ENCODE results near the gene CCBE1. TPM values are rescaled to one million over a fixed set of nuclear protein-coding genes. Genes with fewer than 3 reads are reported as not detected.

CCBE1 gene
- polyA plus RNA-seq, 1 of the 3 experiments (the other 2 are of a cell fraction) = 5.0 TPM

DNA sequence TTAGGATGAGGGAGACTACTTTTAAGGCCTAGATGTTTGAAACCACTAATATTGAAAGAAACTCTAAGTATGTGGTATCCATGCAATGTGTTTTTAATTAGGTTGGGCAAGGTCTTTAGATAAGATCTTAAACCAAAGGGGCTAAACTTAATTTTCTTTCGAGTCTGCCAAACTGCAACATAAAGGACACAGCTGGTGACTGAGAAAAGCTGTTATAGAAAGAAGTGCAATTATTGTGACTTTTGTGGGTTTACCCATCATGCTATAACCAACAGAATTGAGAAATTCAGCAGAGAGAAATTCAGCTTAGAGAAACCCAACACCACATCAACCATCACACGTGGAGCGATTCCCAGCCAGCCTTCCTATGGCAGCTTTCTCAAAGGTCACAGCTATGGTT lies 218.6 kb downstream of the CCBE1 start (continued):
- TF ChIP-seq, protein P1, sequence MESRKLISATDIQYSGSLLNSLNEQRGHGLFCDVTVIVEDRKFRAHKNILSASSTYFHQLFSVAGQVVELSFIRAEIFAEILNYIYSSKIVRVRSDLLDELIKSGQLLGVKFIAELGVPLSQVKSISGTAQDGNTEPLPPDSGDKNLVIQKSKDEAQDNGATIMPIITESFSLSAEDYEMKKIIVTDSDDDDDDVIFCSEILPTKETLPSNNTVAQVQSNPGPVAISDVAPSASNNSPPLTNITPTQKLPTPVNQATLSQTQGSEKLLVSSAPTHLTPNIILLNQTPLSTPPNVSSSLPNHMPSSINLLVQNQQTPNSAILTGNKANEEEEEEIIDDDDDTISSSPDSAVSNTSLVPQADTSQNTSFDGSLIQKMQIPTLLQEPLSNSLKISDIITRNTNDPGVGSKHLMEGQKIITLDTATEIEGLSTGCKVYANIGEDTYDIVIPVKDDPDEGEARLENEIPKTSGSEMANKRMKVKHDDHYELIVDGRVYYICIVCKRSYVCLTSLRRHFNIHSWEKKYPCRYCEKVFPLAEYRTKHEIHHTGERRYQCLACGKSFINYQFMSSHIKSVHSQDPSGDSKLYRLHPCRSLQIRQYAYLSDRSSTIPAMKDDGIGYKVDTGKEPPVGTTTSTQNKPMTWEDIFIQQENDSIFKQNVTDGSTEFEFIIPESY (IDR thresholded peaks at IDR 0.05; ENCODE audit: borderline replicate concordance, low read depth) = no peak
- TF ChIP-seq EP300 (IDR thresholded peaks at IDR 0.05; ENCODE audit: borderline replicate concordance in 1 of 2, low read depth in 1 of 2, low read length in 1 of 2) = peak in 1 of 2 experiments; percentile 90; a peak in 2 of 4 replicates
- no peak for TF ChIP-seq EZH2phosphoT487 (IDR thresholded peaks at IDR 0.05; ENCODE audit: borderline replicate concordance, low read depth)
- no peak for TF ChIP-seq ELF1 (IDR thresholded peaks at IDR 0.05)
- TF ChIP-seq RXRA (IDR thresholded peaks at IDR 0.05; ENCODE audit: borderline replicate concordance, low read depth) = no peak
- TF ChIP-seq, protein P2, sequence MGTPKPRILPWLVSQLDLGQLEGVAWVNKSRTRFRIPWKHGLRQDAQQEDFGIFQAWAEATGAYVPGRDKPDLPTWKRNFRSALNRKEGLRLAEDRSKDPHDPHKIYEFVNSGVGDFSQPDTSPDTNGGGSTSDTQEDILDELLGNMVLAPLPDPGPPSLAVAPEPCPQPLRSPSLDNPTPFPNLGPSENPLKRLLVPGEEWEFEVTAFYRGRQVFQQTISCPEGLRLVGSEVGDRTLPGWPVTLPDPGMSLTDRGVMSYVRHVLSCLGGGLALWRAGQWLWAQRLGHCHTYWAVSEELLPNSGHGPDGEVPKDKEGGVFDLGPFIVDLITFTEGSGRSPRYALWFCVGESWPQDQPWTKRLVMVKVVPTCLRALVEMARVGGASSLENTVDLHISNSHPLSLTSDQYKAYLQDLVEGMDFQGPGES (IDR thresholded peaks at IDR 0.05; ENCODE audit: low read depth, low read length) = no peak
- TF ChIP-seq FOSL2 (IDR thresholded peaks at IDR 0.05; ENCODE audit: borderline replicate concordance, low read depth) = no peak

DNA sequence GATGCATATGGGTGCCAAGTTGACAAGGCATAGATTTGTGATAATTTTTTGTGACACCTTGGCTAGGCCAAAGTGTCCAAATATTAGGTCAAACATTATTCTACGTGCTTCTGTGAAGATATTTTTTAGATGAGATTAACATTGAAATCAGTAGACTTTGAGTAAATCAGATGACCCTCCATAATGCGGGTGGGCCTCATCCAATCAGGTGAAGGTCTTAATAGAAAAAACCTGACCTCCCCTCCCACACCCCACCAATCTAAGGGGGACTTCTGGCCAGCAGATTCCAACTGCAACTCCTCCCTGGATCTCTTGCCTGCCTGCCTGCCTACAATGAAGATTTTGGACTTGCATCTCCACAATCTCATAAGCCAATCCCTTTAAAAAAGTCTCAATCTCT lies 219.4 kb downstream of the CCBE1 start:
- Histone ChIP-seq H2AFZ (ENCODE audit: low read depth) (no peak overlapping the region), H3K4me1 (ENCODE audit: control insufficient read depth in 1 of 2, insufficient read depth in 2 of 2, low read depth in 1 of 2, low read length in 1 of 2) (peaks cover 0 to 22% of the 10 kb centered on the region in 2 experiments; a peak in 3 of 4 replicates), H3K79me2 (ENCODE audit: insufficient read depth) (no peaks in the 10 kb centered on the region), H3F3A (replicated peaks; ENCODE audit: insufficient read depth) (no peaks in the 10 kb centered on the region), H3K27ac (ENCODE audit: low read depth in 2 of 2, low read length in 1 of 2) (peak overlapping the region in 1 of 2 experiments; percentile 98; a peak in 2 of 4 replicates), H3K9me2 (no peaks in the 10 kb centered on the region), H3K36me3 (replicated peaks in 1 of 2; ENCODE audit: control insufficient read depth in 1 of 2, insufficient read depth in 2 of 2, low read length in 1 of 2) (no peaks in the 10 kb centered on the region), H3K4me2 (no peak overlapping the region), H3K9ac (no peak overlapping the region), H3K9me3 (no peaks in the 10 kb centered on the region), H3K4me3 (ENCODE audit: low read depth in 2 of 2, low read length in 1 of 2) (no peak overlapping the region), H3K27me3 (ENCODE audit: insufficient read depth) (no peaks in the 10 kb centered on the region), H4K20me1 (ENCODE audit: insufficient read depth) (no peaks in the 10 kb centered on the region)
- ChIA-PET CTCF (interaction anchor here (2.1 kb wide), 1 partner anchor 346 kb away, joined by 8 read pairs; no protein-coding TSS in a partner anchor), POLR2A (no interaction called here)
- no peak for DNase-seq
- WGBS (ENCODE audit: low lambda C conversion rate) = 75% methylated on average over 2 of the region's 2 CpGs
- TF ChIP-seq, protein P3, sequence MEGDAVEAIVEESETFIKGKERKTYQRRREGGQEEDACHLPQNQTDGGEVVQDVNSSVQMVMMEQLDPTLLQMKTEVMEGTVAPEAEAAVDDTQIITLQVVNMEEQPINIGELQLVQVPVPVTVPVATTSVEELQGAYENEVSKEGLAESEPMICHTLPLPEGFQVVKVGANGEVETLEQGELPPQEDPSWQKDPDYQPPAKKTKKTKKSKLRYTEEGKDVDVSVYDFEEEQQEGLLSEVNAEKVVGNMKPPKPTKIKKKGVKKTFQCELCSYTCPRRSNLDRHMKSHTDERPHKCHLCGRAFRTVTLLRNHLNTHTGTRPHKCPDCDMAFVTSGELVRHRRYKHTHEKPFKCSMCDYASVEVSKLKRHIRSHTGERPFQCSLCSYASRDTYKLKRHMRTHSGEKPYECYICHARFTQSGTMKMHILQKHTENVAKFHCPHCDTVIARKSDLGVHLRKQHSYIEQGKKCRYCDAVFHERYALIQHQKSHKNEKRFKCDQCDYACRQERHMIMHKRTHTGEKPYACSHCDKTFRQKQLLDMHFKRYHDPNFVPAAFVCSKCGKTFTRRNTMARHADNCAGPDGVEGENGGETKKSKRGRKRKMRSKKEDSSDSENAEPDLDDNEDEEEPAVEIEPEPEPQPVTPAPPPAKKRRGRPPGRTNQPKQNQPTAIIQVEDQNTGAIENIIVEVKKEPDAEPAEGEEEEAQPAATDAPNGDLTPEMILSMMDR (IDR thresholded peaks at IDR 0.05) = no peak
- TF ChIP-seq ELF1 (IDR thresholded peaks at IDR 0.05) (no peak), SMC3 (IDR thresholded peaks at IDR 0.05; ENCODE audit: low read depth, low read length) (no peak), GATA2 (CRISPR knock-in tag; IDR thresholded peaks at IDR 0.05) (no peak), RCOR1 (IDR thresholded peaks at IDR 0.05; ENCODE audit: low read length) (no peak), NFIC (IDR thresholded peaks at IDR 0.05; ENCODE audit: borderline replicate concordance) (no peak), JUND (IDR thresholded peaks at IDR 0.05) (no peak), RFX5 (IDR thresholded peaks at IDR 0.05; ENCODE audit: low read length) (no peak), SIN3A (IDR thresholded peaks at IDR 0.05; ENCODE audit: borderline replicate concordance, low read depth, low read length) (no peak), MEF2A (IDR thresholded peaks at IDR 0.05; ENCODE audit: borderline replicate concordance, low read depth) (no peak), TEAD4 (IDR thresholded peaks at IDR 0.05; ENCODE audit: borderline replicate concordance, insufficient read depth) (no peak)
- TF ChIP-seq, protein P2 (IDR thresholded peaks at IDR 0.05; ENCODE audit: low read depth, low read length) = no peak
- TF ChIP-seq, protein P4, sequence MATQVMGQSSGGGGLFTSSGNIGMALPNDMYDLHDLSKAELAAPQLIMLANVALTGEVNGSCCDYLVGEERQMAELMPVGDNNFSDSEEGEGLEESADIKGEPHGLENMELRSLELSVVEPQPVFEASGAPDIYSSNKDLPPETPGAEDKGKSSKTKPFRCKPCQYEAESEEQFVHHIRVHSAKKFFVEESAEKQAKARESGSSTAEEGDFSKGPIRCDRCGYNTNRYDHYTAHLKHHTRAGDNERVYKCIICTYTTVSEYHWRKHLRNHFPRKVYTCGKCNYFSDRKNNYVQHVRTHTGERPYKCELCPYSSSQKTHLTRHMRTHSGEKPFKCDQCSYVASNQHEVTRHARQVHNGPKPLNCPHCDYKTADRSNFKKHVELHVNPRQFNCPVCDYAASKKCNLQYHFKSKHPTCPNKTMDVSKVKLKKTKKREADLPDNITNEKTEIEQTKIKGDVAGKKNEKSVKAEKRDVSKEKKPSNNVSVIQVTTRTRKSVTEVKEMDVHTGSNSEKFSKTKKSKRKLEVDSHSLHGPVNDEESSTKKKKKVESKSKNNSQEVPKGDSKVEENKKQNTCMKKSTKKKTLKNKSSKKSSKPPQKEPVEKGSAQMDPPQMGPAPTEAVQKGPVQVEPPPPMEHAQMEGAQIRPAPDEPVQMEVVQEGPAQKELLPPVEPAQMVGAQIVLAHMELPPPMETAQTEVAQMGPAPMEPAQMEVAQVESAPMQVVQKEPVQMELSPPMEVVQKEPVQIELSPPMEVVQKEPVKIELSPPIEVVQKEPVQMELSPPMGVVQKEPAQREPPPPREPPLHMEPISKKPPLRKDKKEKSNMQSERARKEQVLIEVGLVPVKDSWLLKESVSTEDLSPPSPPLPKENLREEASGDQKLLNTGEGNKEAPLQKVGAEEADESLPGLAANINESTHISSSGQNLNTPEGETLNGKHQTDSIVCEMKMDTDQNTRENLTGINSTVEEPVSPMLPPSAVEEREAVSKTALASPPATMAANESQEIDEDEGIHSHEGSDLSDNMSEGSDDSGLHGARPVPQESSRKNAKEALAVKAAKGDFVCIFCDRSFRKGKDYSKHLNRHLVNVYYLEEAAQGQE (IDR thresholded peaks at IDR 0.05; ENCODE audit: low read depth, low read length) = no peak
- TF ChIP-seq, protein P1 (IDR thresholded peaks at IDR 0.05; ENCODE audit: borderline replicate concordance, low read depth) = no peak
